Limb (tissue), 2 donors: ENCODE measurements around the gene CDC42BPG.
"Not testable (repeated sequence)": the region's sequence is repeated elsewhere in the genome, so short reads cannot be mapped to it uniquely, and the experiment has no call there.

Experiments used
- DNase-seq, 2 donors: peaks; one replicate each; pipeline ENCODE4 v3.0.0-alpha.2; 2016; ENCODE audit errors: extremely low spot score in 2 of 2

The CDC42BPG gene

GRCh38 chr11:64834723-64835615 lies 9.5 kb downstream of the CDC42BPG start:
- DNase-seq, result no peak

- DNase-seq, result no peak
Observed at GRCh38 chr11:64834031-64834722, 10.3 kb downstream of the CDC42BPG start.

DNA sequence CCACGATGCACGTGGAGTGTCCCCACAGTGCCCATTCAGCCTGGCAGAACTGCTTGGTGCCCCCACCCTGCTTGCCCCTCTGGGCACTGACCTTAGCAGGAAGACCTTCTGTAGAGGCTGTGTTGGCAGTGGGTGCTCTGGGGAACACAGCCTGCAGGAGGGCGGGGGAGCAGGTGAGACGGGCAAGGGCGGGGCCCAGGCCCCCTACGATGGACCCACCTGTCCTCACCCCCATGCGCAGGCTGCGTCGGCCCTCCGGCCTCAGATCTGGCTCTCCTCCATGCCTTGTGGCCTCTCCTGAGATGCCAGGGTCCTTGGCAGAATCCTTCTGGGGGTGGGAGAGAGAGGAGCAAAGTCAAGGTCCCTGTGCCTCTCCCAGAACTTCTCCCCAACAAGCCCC lies 10.9 kb downstream of the CDC42BPG start:
- no peak for DNase-seq

GRCh38 chr11:64833198-64833502 lies 11.3 kb downstream of the CDC42BPG start:
- DNase-seq, result no peak

GRCh38 chr11:64832467-64833197 lies 11.8 kb downstream of the CDC42BPG start:
- no peak for DNase-seq

DNA sequence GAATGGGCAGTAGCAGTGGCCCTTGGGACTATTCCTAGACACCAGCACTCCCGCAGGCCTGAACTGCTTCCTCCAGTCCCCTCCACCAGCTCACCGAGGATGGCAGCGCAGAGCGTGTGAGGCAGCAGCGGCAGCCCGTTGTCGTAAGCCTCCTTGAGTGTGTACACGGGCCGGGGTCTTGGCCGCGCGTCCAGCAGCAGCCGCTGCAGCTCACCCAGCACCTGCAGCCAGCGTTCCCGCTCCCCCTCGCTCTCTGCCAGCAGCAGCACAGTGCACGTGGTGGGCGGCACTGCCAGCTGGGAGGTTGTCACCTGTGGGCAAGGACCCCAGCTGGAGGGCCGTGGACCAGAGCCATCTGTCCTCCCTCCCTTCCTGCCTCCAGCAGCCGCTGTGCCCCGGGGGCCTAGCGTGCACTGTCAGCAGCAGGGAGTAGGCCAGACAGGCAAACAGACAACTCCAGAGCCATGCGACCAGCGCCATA lies 13.0 kb downstream of the CDC42BPG start:
- no peak for DNase-seq

DNA sequence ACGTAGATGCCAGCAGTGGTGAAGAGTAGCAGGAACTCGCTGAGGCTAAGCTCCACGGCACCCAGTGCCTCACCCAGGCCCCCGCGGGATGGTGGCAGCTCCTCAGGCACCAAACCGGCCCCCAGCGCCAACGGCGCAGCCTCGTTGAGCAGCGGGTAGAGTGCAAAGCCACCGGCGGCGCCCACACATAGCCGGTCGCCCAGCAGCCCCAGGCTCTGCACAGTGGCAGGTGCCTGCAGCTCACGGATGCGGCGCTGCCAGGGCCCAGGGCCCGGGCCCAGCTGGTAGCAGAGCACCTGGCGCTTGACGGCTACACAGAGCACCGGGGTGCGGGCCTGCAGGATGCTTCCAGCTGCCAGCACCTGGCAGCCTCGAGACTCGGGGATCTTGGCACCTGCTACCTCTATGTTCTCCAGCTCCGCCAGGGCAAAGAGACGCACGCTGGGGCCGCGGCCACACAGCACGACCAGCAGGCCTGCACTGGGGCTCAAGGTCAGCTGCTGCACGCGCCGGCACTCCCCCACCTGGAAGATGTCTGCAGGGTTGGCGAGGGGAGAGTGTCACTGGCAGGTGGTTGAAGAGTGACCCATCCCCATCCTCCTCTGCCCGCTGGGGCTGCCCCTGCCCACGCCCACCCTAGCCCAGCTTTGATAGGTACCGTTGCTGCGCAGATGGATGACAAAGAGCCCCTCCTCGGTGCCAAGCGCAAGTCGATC lies 14.8 kb downstream of the CDC42BPG start:
- DNase-seq, result no peak

- DNase-seq, result no peak
Observed at GRCh38 chr11:64827451-64827839, 17.0 kb downstream of the CDC42BPG start.

DNA sequence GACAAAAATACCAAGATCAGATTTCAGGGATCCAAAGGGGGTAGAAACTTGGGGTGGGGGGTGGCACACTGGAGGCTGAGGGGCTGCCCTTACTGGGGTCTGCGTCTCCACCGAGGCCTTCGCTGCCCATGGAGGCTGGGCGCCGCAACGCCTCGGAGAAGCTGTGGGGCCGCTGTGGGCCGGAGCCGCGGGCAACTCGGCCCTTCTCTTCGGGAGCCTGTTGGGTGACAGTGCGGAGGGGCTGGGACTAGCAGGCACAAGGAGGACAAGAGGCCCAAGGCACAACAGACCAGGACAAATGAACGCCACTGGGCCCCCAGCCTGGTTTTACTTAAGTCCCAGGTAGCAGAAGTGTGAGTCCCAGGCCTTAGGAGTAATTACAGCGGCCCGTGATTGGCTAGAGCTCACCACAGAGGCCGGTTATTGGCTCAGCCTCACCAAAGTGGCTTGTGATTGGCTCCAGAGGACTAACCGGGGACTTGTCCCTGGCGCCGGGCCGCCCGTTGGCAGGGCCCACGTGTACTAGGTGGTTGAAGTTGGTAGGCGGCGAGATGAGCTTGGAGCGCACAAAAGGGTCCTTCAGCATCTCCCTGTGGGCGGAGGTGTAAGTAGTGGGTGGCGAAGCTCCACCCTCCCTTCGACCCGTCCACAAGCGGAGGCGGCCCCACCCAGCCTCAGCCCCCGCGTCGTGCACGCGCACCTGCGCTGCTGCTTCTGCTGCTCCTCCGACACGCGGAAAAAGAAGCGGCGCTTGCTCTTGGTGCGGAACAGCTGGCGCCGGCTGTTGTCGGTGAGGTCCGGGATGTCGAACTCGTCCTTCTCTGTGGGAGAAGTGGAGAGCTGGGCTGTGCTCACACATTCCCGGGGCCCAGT lies 17.6 kb downstream of the CDC42BPG start:
- DNase-seq, result no peak

DNA sequence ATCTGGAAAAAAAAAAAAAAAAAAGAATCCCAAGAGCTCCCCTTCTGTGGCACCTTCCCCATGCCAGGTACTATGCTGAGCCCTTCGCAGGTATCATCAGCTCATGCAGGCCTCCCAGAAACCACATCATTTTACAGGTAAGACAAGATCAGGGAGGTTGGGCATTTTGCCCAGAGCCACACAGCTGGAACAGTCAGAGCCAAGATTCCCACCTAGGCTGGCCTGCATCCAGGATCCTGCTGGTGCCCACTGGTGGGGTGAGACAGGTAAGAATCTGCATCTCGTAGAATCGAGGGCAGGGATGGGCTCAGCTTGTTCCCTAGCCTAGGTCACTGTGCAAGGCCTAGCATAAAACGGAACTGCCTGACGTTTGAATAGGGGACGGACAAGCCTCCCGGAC lies 18.4 kb downstream of the CDC42BPG start:
- no peak for DNase-seq

- no peak for DNase-seq
Observed at GRCh38 chr11:64823568-64824119, 20.8 kb downstream of the CDC42BPG start.

DNA sequence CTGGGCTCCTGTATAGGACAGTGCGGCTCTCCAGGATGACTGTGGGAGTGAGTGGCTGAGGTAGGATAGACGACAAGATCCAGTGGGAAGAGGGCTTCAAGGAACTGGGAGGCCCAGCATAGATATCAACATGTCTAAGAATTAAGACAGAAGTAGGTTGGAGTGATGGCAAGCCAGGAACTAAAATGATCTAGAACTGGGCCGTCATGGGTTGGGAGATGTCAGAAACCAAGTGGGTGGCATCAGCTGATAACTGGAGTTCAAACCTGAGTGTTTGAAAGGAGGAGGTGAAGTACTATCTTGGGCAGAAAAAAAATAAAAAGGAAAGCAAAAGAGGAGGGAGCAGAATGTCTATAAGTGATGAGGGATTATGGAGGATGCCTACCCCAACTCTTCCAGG lies 27.0 kb downstream of the CDC42BPG start:
- DNase-seq, result no peak

DNA sequence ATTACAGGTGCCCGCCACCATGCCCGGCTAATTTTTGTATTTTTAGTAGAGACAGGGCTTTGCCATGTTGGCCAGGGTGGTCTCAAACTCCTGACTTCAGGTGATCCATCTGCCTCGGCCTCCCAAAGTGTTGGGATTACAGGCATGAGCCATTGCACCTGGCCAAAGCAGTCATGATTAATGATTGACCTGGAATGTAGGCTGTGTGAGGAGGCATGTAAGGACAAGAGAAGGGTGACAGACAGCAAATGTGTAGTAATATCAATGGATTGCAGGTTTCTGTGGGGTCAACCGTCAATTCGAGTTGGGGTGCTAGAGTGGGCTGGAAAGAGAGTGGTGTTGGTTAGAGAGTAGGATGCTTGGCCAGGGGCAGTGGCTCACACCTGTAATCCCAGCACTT lies 29.0 kb downstream of the CDC42BPG start:
- not testable (repeated sequence) for DNase-seq

GRCh38 chr11:64814712-64815187 lies 29.7 kb downstream of the CDC42BPG start:
- no peak for DNase-seq

GRCh38 chr11:64813826-64814225 lies 30.6 kb downstream of the CDC42BPG start:
- DNase-seq, result no peak

GRCh38 chr11:64810891-64811272 lies 33.6 kb downstream of the CDC42BPG start:
- no peak for DNase-seq

- peak; percentile 96 to 98 for DNase-seq
Observed at GRCh38 chr11:64810271-64810890, 34.1 kb downstream of the CDC42BPG start, which contains the start of gene MEN1. Gene MEN1, minus strand, starts transcription at chr11:64810551. Its CDS starts 442 bp downstream, at chr11:64810109.

DNA sequence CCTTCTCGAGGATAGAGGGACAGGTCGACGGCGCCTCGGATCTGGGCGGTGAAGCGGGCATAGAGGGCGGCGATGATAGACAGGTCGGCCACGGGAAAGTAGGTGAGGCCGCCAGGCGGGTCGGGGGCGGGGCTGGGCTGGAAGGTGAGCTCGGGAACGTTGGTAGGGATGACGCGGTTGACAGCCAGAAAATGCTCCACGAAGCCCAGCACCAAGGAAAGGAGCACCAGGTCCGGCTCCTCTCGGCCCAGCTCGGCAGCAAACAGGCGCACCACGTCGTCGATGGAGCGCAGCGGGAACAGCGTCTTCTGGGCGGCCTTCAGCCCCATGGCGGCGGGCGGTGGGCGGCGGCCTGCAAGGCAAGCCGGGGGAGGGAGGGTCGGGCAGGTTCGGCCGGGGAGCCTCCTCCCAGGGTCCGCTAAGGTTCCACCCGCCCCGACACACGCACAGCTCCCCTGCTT lies 34.6 kb downstream of the CDC42BPG start:
- peak in 1 of 2 donors; percentile 64 for DNase-seq

GRCh38 chr11:64805481-64805880 lies 39.0 kb downstream of the CDC42BPG start:
- no peak for DNase-seq
